HG02798 (cell line): ENCODE measurements around the gene NCOR1.
"Not testable (repeated sequence)": the region's sequence is repeated elsewhere in the genome, so short reads cannot be mapped to it uniquely, and the experiment has no call there.

Source experiments
- ATAC-seq: cut with Tn5 transposase; IDR thresholded peaks from one replicate; pipeline ENCODE4 v1.9.1; 2021; ENCODE audit warnings: mild to moderate bottlenecking; ENCODE audit not compliant: unreplicated experiment, poor library complexity

NCOR1 gene

GRCh38 chr17:16215273-16215964 is at the start of gene NCOR1:
Gene NCOR1 (minus strand): TSS chr17:16215534. CDS start chr17:16194569, 20,965 bp downstream.
- ATAC-seq = peak; percentile 80

GRCh38 chr17:16262201-16262600 is 46.9 kb upstream of the NCOR1 start:
- no peak for ATAC-seq

GRCh38 chr17:16261049-16261448 is 45.7 kb upstream of the NCOR1 start:
- ATAC-seq = no peak

- ATAC-seq = no peak
These were observed 44.6 kb upstream of the NCOR1 start for GRCh38 chr17:16259926-16260325.

- ATAC-seq = no peak
These were observed 43.6 kb upstream of the NCOR1 start for GRCh38 chr17:16258901-16259300.

GRCh38 chr17:16255481-16255921 is 40.2 kb upstream of the NCOR1 start:
- no peak for ATAC-seq

GRCh38 chr17:16254773-16255400 is 39.6 kb upstream of the NCOR1 start:
- ATAC-seq = no peak

GRCh38 chr17:16251556-16251955 is 36.2 kb upstream of the NCOR1 start:
- ATAC-seq = no peak

- ATAC-seq = no peak
These were observed 35.7 kb upstream of the NCOR1 start for GRCh38 chr17:16251043-16251442.

- no peak for ATAC-seq
These were observed 35.3 kb upstream of the NCOR1 start for GRCh38 chr17:16250635-16251034.

- ATAC-seq = no peak
These were observed 32.3 kb upstream of the NCOR1 start for GRCh38 chr17:16247586-16247984.

- ATAC-seq = no peak
These were observed 28.6 kb upstream of the NCOR1 start for GRCh38 chr17:16243801-16244567.

GRCh38 chr17:16243385-16243784 is 28.1 kb upstream of the NCOR1 start:
- ATAC-seq = no peak

- ATAC-seq = no peak
These were observed 26.6 kb upstream of the NCOR1 start for GRCh38 chr17:16241906-16242399.

GRCh38 chr17:16239931-16240330 is 24.6 kb upstream of the NCOR1 start:
- no peak for ATAC-seq

GRCh38 chr17:16232391-16232790 is 17.1 kb upstream of the NCOR1 start:
- no peak for ATAC-seq

- not testable (repeated sequence) for ATAC-seq
These were observed 14.7 kb upstream of the NCOR1 start for GRCh38 chr17:16229912-16230561.

GRCh38 chr17:16222406-16222805 is 7.1 kb upstream of the NCOR1 start:
- no peak for ATAC-seq

- ATAC-seq = peak; percentile 56
These were observed 1.8 kb upstream of the NCOR1 start, which contains the start of gene PIGL for GRCh38 chr17:16217002-16217635. Gene PIGL (plus strand): TSS chr17:16217210. CDS start chr17:16217227, 17 bp downstream.
